T-cell (primary cell): Measurements from ENCODE around the gene GSAP. TPM values are rescaled to one million over a fixed set of nuclear protein-coding genes. Genes with fewer than 3 reads are reported as not detected.
"Not testable (repeated sequence)": the region's sequence is repeated elsewhere in the genome, so short reads cannot be mapped to it uniquely, and the experiment has no call there.

Experiments
- ATAC-seq, 4 experiments: fragments of 200-7000 bp in 3 of 4; fragments of 150-1000 bp in 1 of 4; cut with Tn5 transposase; replicated peaks in 1 of 4; 1 replicate in 3 of 4; 2 replicates in 1 of 4; pipeline ENCODE4 v1.10.0; 2021; ENCODE audit warnings: moderate library complexity in 3 of 4, mild to moderate bottlenecking in 2 of 4, moderate number of reproducible peaks in 1 of 4
- CTCF ChIA-PET, 2 donors: fragments of 300-600 bp; sonication (Branson Sonifier 250); formaldehyde crosslinking; loops; one replicate each; lab custom pipeline; 2022; ENCODE audit warnings: antibody characterized with exemption in 2 of 2; lab: Charles Lee
- POLR2A ChIA-PET, 2 donors: fragments of 300-600 bp; sonication (Branson Sonifier 250); formaldehyde crosslinking; loops; one replicate each; lab custom pipeline; 2022; ENCODE audit warnings: antibody characterized with exemption in 2 of 2; lab: Charles Lee
- DNase-seq, 35 experiments: peaks; one replicate each; pipeline versions ENCODE4 v3.0.0 to v3.0.0-alpha.2; 2013 to 2023
- H3K27ac ChIP-seq: one replicate; pipeline ENCODE4 v1.5.1; 2013; ENCODE audit warnings: low read length
- H3K27me3 ChIP-seq, 2 experiments: replicated peaks in 1 of 2; 1 replicate in 1 of 2; 2 replicates in 1 of 2; pipeline versions ENCODE4 v1.6.1 to v1.7.0; 2013; ENCODE audit warnings: low read length in 1 of 2, mixed read lengths in 1 of 2; ENCODE audit not compliant: control insufficient read depth in 2 of 2, insufficient read depth in 2 of 2; ENCODE audit errors: extremely low read depth in 1 of 2
- H3K36me3 ChIP-seq, 2 donors: 1 replicate in 1 of 2; 2 replicates in 1 of 2; pipeline versions ENCODE4 v1.6.1 to v1.7.0; 2013; ENCODE audit warnings: low read length in 1 of 2; ENCODE audit not compliant: control insufficient read depth in 2 of 2, insufficient read depth in 1 of 2; ENCODE audit errors: extremely low read depth in 1 of 2
- H3K4me1 ChIP-seq, 2 experiments: 1 replicate in 1 of 2; 2 replicates in 1 of 2; pipeline versions ENCODE4 v1.6.1 to v1.7.0; 2013; ENCODE audit warnings: low read length in 2 of 2, mixed read lengths in 1 of 2; ENCODE audit not compliant: insufficient read depth in 2 of 2, control insufficient read depth in 1 of 2; ENCODE audit errors: extremely low read depth in 1 of 2
- H3K4me3 ChIP-seq, 2 donors: 1 replicate in 1 of 2; 2 replicates in 1 of 2; pipeline versions ENCODE4 v1.5.1 to v1.7.0; 2013; ENCODE audit warnings: mild to moderate bottlenecking in 2 of 2, low read length in 1 of 2, moderate library complexity in 1 of 2; ENCODE audit not compliant: control insufficient read depth in 1 of 2; ENCODE audit errors: extremely low read depth in 1 of 2
- H3K9me3 ChIP-seq: 2 replicates; pipeline ENCODE4 v1.7.0; 2013
- H3K27ac Mint-ChIP-seq, 2 donors: one replicate each; pipeline ENCODE4 v1.8.0; 2020 to 2021; ENCODE audit warnings: mild to moderate bottlenecking in 2 of 2, mixed read lengths in 2 of 2
- H3K27me3 Mint-ChIP-seq, 2 donors: one replicate each; pipeline ENCODE4 v1.8.0; 2021 to 2022; ENCODE audit warnings: mixed read lengths in 2 of 2
- H3K36me3 Mint-ChIP-seq: one replicate; pipeline ENCODE4 v1.8.0; 2021; ENCODE audit warnings: mixed read lengths
- H3K4me1 Mint-ChIP-seq, 3 donors: one replicate each; pipeline ENCODE4 v1.8.0; 2020 to 2022; ENCODE audit warnings: mixed read lengths in 3 of 3, mild to moderate bottlenecking in 1 of 3
- H3K4me3 Mint-ChIP-seq, 3 donors: one replicate each; pipeline ENCODE4 v1.8.0; 2020 to 2022; ENCODE audit warnings: mild to moderate bottlenecking in 3 of 3, mixed read lengths in 3 of 3, moderate library complexity in 3 of 3
- H3K9me3 Mint-ChIP-seq, 3 donors: one replicate each; pipeline ENCODE4 v1.8.0; 2020 to 2022; ENCODE audit warnings: mixed read lengths in 3 of 3
- WGBS: methylation state at CpG from one replicate; pipeline ENCODE4 v1.1.5; 2013; ENCODE audit warnings: missing lambda C conversion rate; ENCODE audit not compliant: insufficient coverage; 5-methylcytosine and 5-hydroxymethylcytosine counted together
- total RNA-seq, 35 experiments: library from RNA in 6 of 35; stranded (reverse) in 6 of 35; fragments of 120-200 nt in 1 of 35; gene quantifications; one replicate each; pipeline versions ENCODE4 v1.2.1 to v1.2.4 and lab custom pipeline; 2013 to 2026

Gene GSAP
- total RNA-seq, 5 donors from 2014 or later (not counting 1 experiment from before 2014, with no cell fraction given) = 17.7 to 40.0 (median 25.7) TPM

- Histone ChIP-seq H3K36me3 (peaks cover 0 to 2% of the 10 kb centered on the region in 2 donors), H3K4me1 (peaks cover 7 to 16% of the 10 kb centered on the region in 2 experiments), H3K27me3 (no peaks in the 10 kb centered on the region), H3K9me3 (no peaks in the 10 kb centered on the region), H3K4me3 (no peak overlapping the region), H3K27ac (no peak overlapping the region)
- peak overlapping the region in 1 of 2 donors; percentile 1 for H3K27ac Mint-ChIP-seq
- H3K9me3 Mint-ChIP-seq = no peaks in the 10 kb centered on the region
- peaks cover 18 to 31% (median 23%) of the 10 kb centered on the region in 3 donors for H3K4me1 Mint-ChIP-seq
- WGBS = 100% methylated on average over 2 of the region's 5 CpGs
- DNase-seq (no peak), ATAC-seq (no peak)
- POLR2A ChIA-PET = interaction anchor here in 1 of 2 donors (0.5 to 0.6 kb wide), 2 partner anchors 10 to 14 kb away, joined by 4 to 6 read pairs; no protein-coding TSS in a partner anchor
- H3K36me3 Mint-ChIP-seq = peaks cover 11% of the 10 kb centered on the region
- H3K4me3 Mint-ChIP-seq = no peak overlapping the region
- no peaks in the 10 kb centered on the region for H3K27me3 Mint-ChIP-seq
- CTCF ChIA-PET = no interaction called here
These were observed 77.1 kb downstream of the GSAP start for GRCh38 chr7:77338883-77339629.

GRCh38 chr7:77338260-77338659, 77.9 kb downstream of the GSAP start:
- H3K4me1 Mint-ChIP-seq = peaks cover 18 to 31% (median 23%) of the 10 kb centered on the region in 3 donors
- DNase-seq = no peak
- H3K27me3 Mint-ChIP-seq = no peaks in the 10 kb centered on the region

GRCh38 chr7:77337456-77337990, 78.6 kb downstream of the GSAP start:
- Mint-ChIP-seq H3K4me3 (no peak overlapping the region), H3K27ac (peak overlapping the region in 1 of 2 donors; percentile 28), H3K4me1 (peaks cover 18 to 31% (median 23%) of the 10 kb centered on the region in 3 donors), H3K36me3 (peaks cover 11% of the 10 kb centered on the region), H3K27me3 (no peaks in the 10 kb centered on the region), H3K9me3 (no peaks in the 10 kb centered on the region)
- CTCF ChIA-PET = no interaction called here
- Histone ChIP-seq H3K4me3 (no peak overlapping the region), H3K4me1 (peaks cover 7 to 16% of the 10 kb centered on the region in 2 experiments), H3K27me3 (no peaks in the 10 kb centered on the region), H3K27ac (no peak overlapping the region), H3K36me3 (peaks cover 0 to 2% of the 10 kb centered on the region in 2 donors), H3K9me3 (no peaks in the 10 kb centered on the region)
- DNase-seq (no peak), ATAC-seq (no peak)
- POLR2A ChIA-PET = no interaction called here
- WGBS = 100% methylated on average over 1 of the region's 2 CpGs

More at GRCh38 chr7:77338260-77338659, 77.9 kb downstream of the GSAP start:
- 60% methylated on average over 1 of the region's 4 CpGs for WGBS
- no peaks in the 10 kb centered on the region for H3K9me3 Mint-ChIP-seq
- H3K36me3 Mint-ChIP-seq = peaks cover 11% of the 10 kb centered on the region
- H3K27ac Mint-ChIP-seq = peak overlapping the region in 1 of 2 donors; percentile 5
- Histone ChIP-seq H3K9me3 (no peaks in the 10 kb centered on the region), H3K36me3 (peaks cover 0 to 2% of the 10 kb centered on the region in 2 donors), H3K27me3 (no peaks in the 10 kb centered on the region), H3K27ac (no peak overlapping the region), H3K4me3 (no peak overlapping the region), H3K4me1 (peaks cover 7 to 16% of the 10 kb centered on the region in 2 experiments)
- no peak overlapping the region for H3K4me3 Mint-ChIP-seq
- ChIA-PET CTCF (no interaction called here), POLR2A (no interaction called here)
- ATAC-seq = no peak

- H3K36me3 Mint-ChIP-seq = peaks cover 7% of the 10 kb centered on the region
- no peak overlapping the region for H3K4me3 Mint-ChIP-seq
- DNase-seq = no peak
- Histone ChIP-seq H3K4me3 (no peak overlapping the region), H3K36me3 (peaks cover 0 to 2% of the 10 kb centered on the region in 2 donors), H3K4me1 (peaks cover 9 to 25% of the 10 kb centered on the region in 2 experiments), H3K27me3 (no peaks in the 10 kb centered on the region), H3K9me3 (no peaks in the 10 kb centered on the region), H3K27ac (no peak overlapping the region)
- H3K4me1 Mint-ChIP-seq = peaks cover 29 to 42% (median 31%) of the 10 kb centered on the region in 3 donors
- peak overlapping the region in 1 of 2 donors; percentile 31 for H3K27ac Mint-ChIP-seq
- ChIA-PET POLR2A (no interaction called here), CTCF (interaction anchor here in 1 of 2 donors (0.6 kb wide), 1 partner anchor 10 kb away, joined by 3 read pairs; no protein-coding TSS in a partner anchor)
- H3K27me3 Mint-ChIP-seq = no peaks in the 10 kb centered on the region
- no peak for ATAC-seq
- H3K9me3 Mint-ChIP-seq = no peaks in the 10 kb centered on the region
These were observed 80.6 kb downstream of the GSAP start for GRCh38 chr7:77335581-77335980.

GRCh38 chr7:77334039-77334438, 82.1 kb downstream of the GSAP start:
- 100% methylated on average over 1 of the region's 2 CpGs for WGBS
- H3K9me3 Mint-ChIP-seq, H3K4me3 ChIP-seq, H3K27me3 Mint-ChIP-seq, H3K27me3 ChIP-seq, H3K36me3 Mint-ChIP-seq, ATAC-seq, POLR2A ChIA-PET, H3K9me3 ChIP-seq, DNase-seq, H3K27ac Mint-ChIP-seq, H3K27ac ChIP-seq, H3K36me3 ChIP-seq, H3K4me3 Mint-ChIP-seq: not testable (repeated sequence)
- CTCF ChIA-PET = interaction anchor here in 1 of 2 donors (1.1 kb wide), 1 partner anchor 87 kb away, joined by 3 read pairs; no protein-coding TSS in a partner anchor
- H3K4me1 ChIP-seq = peaks cover 23 to 30% of the 10 kb centered on the region in 2 experiments
- peaks cover 36 to 47% (median 40%) of the 10 kb centered on the region in 3 donors for H3K4me1 Mint-ChIP-seq

- CTCF ChIA-PET = interaction anchor here (0.5 to 1.7 kb wide), 18 partner anchors 11 to 509 kb away, joined by 3 to 13 read pairs (median 6); partner anchors contain the start of genes CCDC146 (in 1 of the 2), PHTF2 (in 1 of the 2), PTPN12 (in 1 of the 2) and TMEM60 (in 1 of the 2)
- Mint-ChIP-seq H3K4me3 (no peak overlapping the region), H3K36me3 (peaks cover 8% of the 10 kb centered on the region), H3K27ac (peak overlapping the region in 1 of 2 donors; percentile 9), H3K27me3 (no peaks in the 10 kb centered on the region), H3K9me3 (no peaks in the 10 kb centered on the region), H3K4me1 (peaks cover 41 to 52% (median 41%) of the 10 kb centered on the region in 3 donors)
- peaks cover 0 to 4% of the 10 kb centered on the region in 2 donors for H3K36me3 ChIP-seq
- DNase-seq = peak in 23 of 35 experiments; percentile 4 to 79 (median 14)
- POLR2A ChIA-PET = interaction anchor here in 1 of 2 donors (0.5 to 0.6 kb wide), 3 partner anchors 61 to 431 kb away, joined by 3 to 4 read pairs (median 3); no protein-coding TSS in a partner anchor
- H3K4me1 ChIP-seq = peaks cover 29% of the 10 kb centered on the region in 2 experiments
- H3K9me3 ChIP-seq = no peaks in the 10 kb centered on the region
- no peak overlapping the region for H3K27ac ChIP-seq
- no peak overlapping the region for H3K4me3 ChIP-seq
- ATAC-seq = peak; percentile 75 to 84 (median 78)
- WGBS = no CpG with 5 or more reads among the region's 3 CpGs
- no peaks in the 10 kb centered on the region for H3K27me3 ChIP-seq
These were observed 84.0 kb downstream of the GSAP start for GRCh38 chr7:77331938-77332695.
